GM12873 (cell line): ENCODE data around the gene WDFY3.

Experiments
- TF ChIP-seq, protein P1 (sequence below): IDR thresholded peaks from 2 replicates; pipeline ENCODE4 v1.5.1; 2012; ENCODE audit warnings: low read depth, mild to moderate bottlenecking, moderate library complexity, low read length, control low read depth; ENCODE audit not compliant: insufficient read depth; ENCODE audit errors: missing control alignments

WDFY3 gene, protein sequence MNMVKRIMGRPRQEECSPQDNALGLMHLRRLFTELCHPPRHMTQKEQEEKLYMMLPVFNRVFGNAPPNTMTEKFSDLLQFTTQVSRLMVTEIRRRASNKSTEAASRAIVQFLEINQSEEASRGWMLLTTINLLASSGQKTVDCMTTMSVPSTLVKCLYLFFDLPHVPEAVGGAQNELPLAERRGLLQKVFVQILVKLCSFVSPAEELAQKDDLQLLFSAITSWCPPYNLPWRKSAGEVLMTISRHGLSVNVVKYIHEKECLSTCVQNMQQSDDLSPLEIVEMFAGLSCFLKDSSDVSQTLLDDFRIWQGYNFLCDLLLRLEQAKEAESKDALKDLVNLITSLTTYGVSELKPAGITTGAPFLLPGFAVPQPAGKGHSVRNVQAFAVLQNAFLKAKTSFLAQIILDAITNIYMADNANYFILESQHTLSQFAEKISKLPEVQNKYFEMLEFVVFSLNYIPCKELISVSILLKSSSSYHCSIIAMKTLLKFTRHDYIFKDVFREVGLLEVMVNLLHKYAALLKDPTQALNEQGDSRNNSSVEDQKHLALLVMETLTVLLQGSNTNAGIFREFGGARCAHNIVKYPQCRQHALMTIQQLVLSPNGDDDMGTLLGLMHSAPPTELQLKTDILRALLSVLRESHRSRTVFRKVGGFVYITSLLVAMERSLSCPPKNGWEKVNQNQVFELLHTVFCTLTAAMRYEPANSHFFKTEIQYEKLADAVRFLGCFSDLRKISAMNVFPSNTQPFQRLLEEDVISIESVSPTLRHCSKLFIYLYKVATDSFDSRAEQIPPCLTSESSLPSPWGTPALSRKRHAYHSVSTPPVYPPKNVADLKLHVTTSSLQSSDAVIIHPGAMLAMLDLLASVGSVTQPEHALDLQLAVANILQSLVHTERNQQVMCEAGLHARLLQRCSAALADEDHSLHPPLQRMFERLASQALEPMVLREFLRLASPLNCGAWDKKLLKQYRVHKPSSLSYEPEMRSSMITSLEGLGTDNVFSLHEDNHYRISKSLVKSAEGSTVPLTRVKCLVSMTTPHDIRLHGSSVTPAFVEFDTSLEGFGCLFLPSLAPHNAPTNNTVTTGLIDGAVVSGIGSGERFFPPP (N-terminal part only)

DNA sequence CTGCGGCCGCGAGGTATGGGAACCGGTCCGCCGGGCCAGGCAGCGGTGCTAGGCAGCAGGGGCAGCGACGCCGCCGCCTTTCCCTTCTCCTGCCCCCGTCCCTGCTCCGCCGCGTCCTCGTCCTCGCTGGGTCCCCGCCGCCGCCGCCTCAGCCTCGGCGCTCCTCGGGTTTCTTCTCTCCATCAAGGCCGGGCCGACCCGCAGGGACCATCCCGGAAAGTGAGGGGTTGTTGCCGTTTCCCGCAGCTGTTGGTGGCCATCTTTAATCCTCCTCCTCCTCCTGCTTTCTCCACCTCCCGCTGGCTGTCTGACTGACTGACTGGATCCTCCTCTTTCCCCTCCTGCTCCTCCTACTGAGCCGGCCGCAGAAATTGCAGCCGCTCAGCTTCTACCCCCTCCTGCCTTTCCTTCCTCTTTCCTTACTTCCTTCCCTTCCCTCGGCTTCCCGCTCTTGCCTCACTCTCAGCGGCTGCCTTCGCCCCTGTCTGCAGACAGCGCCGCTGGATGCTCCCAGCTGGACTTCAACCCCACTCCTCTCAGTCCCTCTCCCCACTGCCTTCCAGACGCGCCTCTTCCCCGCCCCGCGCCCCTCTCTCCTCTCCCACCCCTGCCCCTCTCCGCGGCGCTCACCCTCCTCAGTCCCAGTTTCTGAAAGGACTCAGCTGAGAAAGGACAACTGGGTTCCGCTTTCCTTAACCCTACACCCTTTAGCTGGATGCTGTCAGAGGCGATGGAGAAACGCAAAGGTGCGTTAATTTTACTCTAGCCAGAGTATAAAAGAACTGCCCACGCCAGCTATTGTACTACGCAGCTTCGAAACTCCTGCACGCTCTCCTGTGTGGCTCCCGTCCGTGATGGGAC lies at the start of gene WDFY3:
Gene WDFY3, minus strand, starts transcription at position 309 of the 861 bp plus-strand sequence. CDS start 106,099 bp downstream, outside the sequence.
- TF ChIP-seq, protein P1, sequence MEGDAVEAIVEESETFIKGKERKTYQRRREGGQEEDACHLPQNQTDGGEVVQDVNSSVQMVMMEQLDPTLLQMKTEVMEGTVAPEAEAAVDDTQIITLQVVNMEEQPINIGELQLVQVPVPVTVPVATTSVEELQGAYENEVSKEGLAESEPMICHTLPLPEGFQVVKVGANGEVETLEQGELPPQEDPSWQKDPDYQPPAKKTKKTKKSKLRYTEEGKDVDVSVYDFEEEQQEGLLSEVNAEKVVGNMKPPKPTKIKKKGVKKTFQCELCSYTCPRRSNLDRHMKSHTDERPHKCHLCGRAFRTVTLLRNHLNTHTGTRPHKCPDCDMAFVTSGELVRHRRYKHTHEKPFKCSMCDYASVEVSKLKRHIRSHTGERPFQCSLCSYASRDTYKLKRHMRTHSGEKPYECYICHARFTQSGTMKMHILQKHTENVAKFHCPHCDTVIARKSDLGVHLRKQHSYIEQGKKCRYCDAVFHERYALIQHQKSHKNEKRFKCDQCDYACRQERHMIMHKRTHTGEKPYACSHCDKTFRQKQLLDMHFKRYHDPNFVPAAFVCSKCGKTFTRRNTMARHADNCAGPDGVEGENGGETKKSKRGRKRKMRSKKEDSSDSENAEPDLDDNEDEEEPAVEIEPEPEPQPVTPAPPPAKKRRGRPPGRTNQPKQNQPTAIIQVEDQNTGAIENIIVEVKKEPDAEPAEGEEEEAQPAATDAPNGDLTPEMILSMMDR, result no peak

DNA sequence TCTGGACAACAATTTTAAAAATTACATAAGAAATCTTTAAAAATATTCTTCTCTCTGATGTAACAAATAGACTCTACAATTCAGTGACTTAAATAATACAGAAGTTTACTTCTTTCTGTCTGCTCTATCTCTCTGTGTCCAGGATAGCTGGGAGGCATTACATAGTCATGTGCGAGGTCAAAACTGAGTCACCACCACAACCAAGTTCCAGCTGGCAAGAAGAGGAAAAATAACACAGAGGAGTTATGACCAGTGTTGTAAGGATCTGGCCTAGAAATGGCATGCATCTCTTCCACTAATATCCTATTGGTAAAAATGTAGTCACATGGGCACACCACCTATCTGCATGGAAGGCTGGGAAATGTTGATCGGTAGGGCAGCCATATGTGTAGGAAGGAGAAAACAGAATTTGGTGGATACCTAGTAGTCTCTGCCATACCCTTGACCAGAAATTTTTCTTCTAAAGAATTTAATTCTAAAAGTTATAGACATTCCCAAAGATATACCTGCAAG lies 39.4 kb upstream of the WDFY3 start:
- TF ChIP-seq, protein P1, result no peak

DNA sequence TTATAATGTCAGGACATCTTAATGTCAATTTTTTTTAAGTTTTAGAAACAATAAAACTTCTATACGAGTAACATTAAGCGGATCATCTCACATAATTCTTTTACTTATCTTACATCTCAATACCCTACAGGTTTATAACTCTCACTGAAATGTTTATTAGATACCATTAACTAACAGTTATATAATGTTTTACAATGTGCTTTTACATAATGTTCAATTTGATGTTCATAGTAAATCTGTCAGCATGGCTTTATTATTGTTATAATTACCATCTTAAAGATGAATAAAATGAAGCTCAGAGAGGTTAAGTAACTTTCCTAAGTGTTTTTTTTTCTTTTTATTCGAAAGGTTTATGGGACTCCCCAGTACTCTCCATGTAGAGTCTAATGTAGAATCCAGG lies 33.9 kb upstream of the WDFY3 start:
- TF ChIP-seq, protein P1, result no peak

DNA sequence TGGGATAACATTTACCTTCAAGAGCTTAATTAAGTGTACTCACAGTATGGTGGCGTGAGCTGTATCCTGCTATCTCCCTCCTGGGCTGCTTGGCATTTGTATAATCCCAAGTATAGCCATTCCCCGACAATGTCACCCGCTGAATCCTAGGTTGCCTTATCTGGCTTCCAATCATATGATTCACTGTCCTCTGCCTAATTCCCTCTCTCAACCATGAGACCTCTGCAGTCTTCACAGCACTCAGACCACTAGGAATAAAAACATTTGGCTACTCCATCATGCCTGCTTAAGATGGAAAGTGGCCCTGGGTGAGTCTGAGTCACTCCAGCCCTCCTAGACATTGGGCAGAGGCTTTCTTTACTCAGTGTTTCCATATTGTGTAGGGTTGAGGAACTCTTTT lies 28.9 kb upstream of the WDFY3 start:
- TF ChIP-seq, protein P1, result no peak

DNA sequence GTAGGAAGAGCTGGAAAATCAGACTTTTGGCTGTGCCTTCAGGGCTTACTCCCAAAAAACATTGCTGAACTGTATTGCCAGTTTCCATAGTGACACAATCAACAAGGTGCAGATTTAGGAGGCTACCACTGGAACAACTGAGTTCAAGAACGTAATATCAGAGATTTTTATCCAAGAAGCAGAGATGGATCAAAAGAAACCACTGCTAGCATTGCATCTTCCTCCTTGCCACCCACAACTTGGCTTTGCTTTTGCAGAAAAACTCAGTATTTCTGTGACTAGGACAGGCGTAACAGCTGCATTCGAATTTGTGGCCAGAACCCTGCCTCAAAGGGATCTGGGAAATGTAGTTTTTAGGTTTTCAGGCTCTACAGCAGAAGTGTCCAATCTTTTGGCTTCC lies 27.8 kb upstream of the WDFY3 start:
- TF ChIP-seq, protein P1, result no peak

DNA sequence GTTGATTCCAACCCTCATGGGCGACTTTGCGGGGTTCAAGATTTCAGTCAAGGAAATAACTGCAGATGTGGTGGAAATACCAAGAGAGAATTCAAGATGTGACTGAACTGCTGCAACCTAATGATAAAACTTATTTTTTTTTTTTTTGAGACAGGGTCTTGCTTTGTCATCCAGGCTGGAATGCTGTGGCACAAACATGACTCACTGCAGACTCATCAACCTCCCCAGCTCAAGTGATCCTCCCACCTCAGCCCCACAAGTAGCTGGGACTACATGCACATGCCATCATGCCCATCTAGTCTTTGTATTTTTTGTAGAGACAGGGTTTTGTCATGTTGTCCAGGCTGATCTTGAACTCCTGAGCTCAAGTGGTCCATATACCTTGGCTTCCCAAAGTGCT lies 19.5 kb upstream of the WDFY3 start:
- TF ChIP-seq, protein P1, result no peak
